Measurements from ENCODE around the gene TLN1.

The TLN1 gene

GRCh38 chr9:35754264-35754663, 22.3 kb upstream of the TLN1 start, which contains the start of gene MSMP:
TSS of gene MSMP (minus strand) at chr9:35754276. CDS start at chr9:35754129, 147 bp downstream.
- no peak for DNase-seq

GRCh38 chr9:35753466-35753865, 21.5 kb upstream of the TLN1 start:
- no peak for DNase-seq

GRCh38 chr9:35750256-35750531, 18.2 kb upstream of the TLN1 start:
- DNase-seq = no peak

GRCh38 chr9:35749515-35750255, 17.7 kb upstream of the TLN1 start:
- DNase-seq = peak; percentile 40

- peak; percentile 75 for DNase-seq
Measured at GRCh38 chr9:35748858-35749514, 17.0 kb upstream of the TLN1 start, which contains the start of the genes GBA2 and RGP1. TSS of gene GBA2 (minus strand) at chr9:35749228. CDS start at chr9:35748704, 524 bp downstream. TSS of gene RGP1 (plus strand) at chr9:35749287. CDS start at chr9:35749756, 469 bp downstream.

- DNase-seq = no peak
Measured at GRCh38 chr9:35748242-35748857, 16.4 kb upstream of the TLN1 start.

GRCh38 chr9:35746583-35746982, 14.6 kb upstream of the TLN1 start:
- peak; percentile 3 for DNase-seq

- peak; percentile 82 for DNase-seq
Measured at GRCh38 chr9:35745569-35745968, 13.6 kb upstream of the TLN1 start.

GRCh38 chr9:35743880-35744518, 12.0 kb upstream of the TLN1 start:
- no peak for DNase-seq

GRCh38 chr9:35743452-35743851, 11.5 kb upstream of the TLN1 start:
- DNase-seq = no peak

GRCh38 chr9:35741740-35742139, 9.7 kb upstream of the TLN1 start:
- no peak for DNase-seq

- no peak for DNase-seq
Measured at GRCh38 chr9:35740243-35740642, 8.2 kb upstream of the TLN1 start.

GRCh38 chr9:35738924-35739323, 6.9 kb upstream of the TLN1 start:
- DNase-seq = no peak

- DNase-seq = no peak
Measured at GRCh38 chr9:35738186-35738585, 6.2 kb upstream of the TLN1 start.

GRCh38 chr9:35737143-35737542, 5.1 kb upstream of the TLN1 start:
- DNase-seq = no peak

- DNase-seq = peak; percentile 89
Measured at GRCh38 chr9:35736201-35736633, 4.2 kb upstream of the TLN1 start.

- DNase-seq = no peak
Measured at GRCh38 chr9:35734096-35734495, 2.1 kb upstream of the TLN1 start.

- peak; percentile 77 for DNase-seq
Measured at GRCh38 chr9:35732800-35733541, 976 bp upstream of the TLN1 start.

- DNase-seq = peak; percentile 47
Measured at GRCh38 chr9:35731415-35732184, 395 bp downstream of the TLN1 start.

- no peak for DNase-seq
Measured at GRCh38 chr9:35730486-35730854, 1.5 kb downstream of the TLN1 start.

GRCh38 chr9:35729700-35730485, 2.1 kb downstream of the TLN1 start:
- peak; percentile 62 for DNase-seq
